Smooth muscle cell (in vitro differentiated cells): Measurements from ENCODE around the gene DDX3X. TPM values are rescaled to one million over a fixed set of nuclear protein-coding genes. Genes with fewer than 3 reads are reported as not detected.
"Not testable (repeated sequence)": the region's sequence is repeated elsewhere in the genome, so short reads cannot be mapped to it uniquely, and the experiment has no call there.

ENCODE experiments used
- DNase-seq: peaks from one replicate; lab custom pipeline; 2025; ENCODE audit not compliant: unreplicated experiment; lab: John Stamatoyannopoulos, UW
- H2AFZ ChIP-seq: fragments of 200-600 bp; sonication (generic); 2 replicates; pipeline ENCODE4 v1.6.0; 2016; ENCODE audit warnings: antibody characterized with exemption, low read depth, mild to moderate bottlenecking
- H3F3A ChIP-seq: fragments of 200-600 bp; sonication (generic); 2 replicates; pipeline ENCODE4 v1.6.0; 2017; ENCODE audit warnings: antibody characterized with exemption, low read depth
- H3K27ac ChIP-seq: fragments of 200-600 bp; sonication (generic); 2 replicates; pipeline ENCODE4 v1.5.1; 2016; ENCODE audit warnings: low read depth, mild to moderate bottlenecking
- H3K27me3 ChIP-seq: fragments of 200-600 bp; sonication (generic); 2 replicates; pipeline ENCODE4 v1.6.1; 2016; ENCODE audit warnings: low read depth, mild to moderate bottlenecking
- H3K36me3 ChIP-seq: fragments of 200-600 bp; sonication (generic); 2 replicates; pipeline ENCODE4 v1.5.1; 2016; ENCODE audit warnings: low read depth
- H3K4me1 ChIP-seq: fragments of 200-600 bp; sonication (generic); 2 replicates; pipeline ENCODE4 v1.5.1; 2016; ENCODE audit warnings: low read depth
- H3K4me2 ChIP-seq: fragments of 200-600 bp; sonication (generic); 2 replicates; pipeline ENCODE4 v1.6.0; 2016; ENCODE audit warnings: mild to moderate bottlenecking
- H3K4me3 ChIP-seq: fragments of 200-600 bp; sonication (generic); 2 replicates; pipeline ENCODE4 v1.5.1; 2016; ENCODE audit warnings: mild to moderate bottlenecking
- H3K79me2 ChIP-seq: fragments of 200-600 bp; sonication (generic); 2 replicates; pipeline ENCODE4 v1.6.0; 2016; ENCODE audit warnings: low read depth, mild to moderate bottlenecking
- H3K9ac ChIP-seq: fragments of 200-600 bp; sonication (generic); 2 replicates; pipeline ENCODE4 v1.6.0; 2016; ENCODE audit warnings: low read depth
- H3K9me3 ChIP-seq: fragments of 200-600 bp; sonication (generic); replicated peaks from 2 replicates; pipeline ENCODE4 v1.5.1; 2016; ENCODE audit warnings: low read depth
- H4K20me1 ChIP-seq: fragments of 200-600 bp; sonication (generic); 2 replicates; pipeline ENCODE4 v1.6.0; 2016; ENCODE audit warnings: low read depth
- WGBS: methylation state at CpG from one replicate; pipeline ENCODE4 v1.1.7; 2016; ENCODE audit warnings: low lambda C conversion rate; 5-methylcytosine and 5-hydroxymethylcytosine counted together
- polyA plus RNA-seq: library from polyadenylated mRNA; unstranded; fragments of >200 nt; fragmentation: Nextera tagmentation; extraction: Ambion mirVana; gene quantifications from 2 replicates; pipeline ENCODE4 v1.2.1, GENCODE V29; 2016
- total RNA-seq: library from RNA; depleted of rRNA; stranded (reverse); fragments of >200 nt; gene quantifications from 2 replicates; pipeline ENCODE4 v1.2.3, GENCODE V29; 2014
- TF ChIP-seq, protein P1 (sequence below): fragments of 200-600 bp; sonication (generic); IDR thresholded peaks from 2 replicates; pipeline ENCODE4 v1.5.1; 2017; ENCODE audit warnings: borderline replicate concordance, mild to moderate bottlenecking, antibody characterized with exemption; ENCODE audit not compliant: insufficient read depth, poor library complexity, severe bottlenecking

DDX3X gene
- total RNA-seq, result 241 and 245 TPM in 2 replicates
- 104 and 124 TPM in 2 replicates for polyA plus RNA-seq

GRCh38 chrX:41333744-41334362 lies at the start of gene DDX3X:
TSS of gene DDX3X (plus strand) at chrX:41334162. CDS start at chrX:41334253, 91 bp downstream.
- Histone ChIP-seq H3K4me2 (peak within 1 kb of the TSS; percentile 91), H3K9ac (peak within 1 kb of the TSS; percentile 99), H2AFZ (peak within 1 kb of the TSS; percentile 75), H3K27ac (peak within 1 kb of the TSS; percentile 100), H3K9me3 (no peaks in the 10 kb centered on the region), H3K4me1 (peaks cover 31% of the 10 kb centered on the region), H3K79me2 (peaks cover 39% of the 10 kb centered on the region), H3K36me3 (no peaks in the 10 kb centered on the region), H3K27me3 (no peaks in the 10 kb centered on the region), H3K4me3 (peak within 1 kb of the TSS; percentile 82), H4K20me1 (peaks cover 44% of the 10 kb centered on the region), H3F3A (no peaks in the 10 kb centered on the region)
- TF ChIP-seq, protein P1, sequence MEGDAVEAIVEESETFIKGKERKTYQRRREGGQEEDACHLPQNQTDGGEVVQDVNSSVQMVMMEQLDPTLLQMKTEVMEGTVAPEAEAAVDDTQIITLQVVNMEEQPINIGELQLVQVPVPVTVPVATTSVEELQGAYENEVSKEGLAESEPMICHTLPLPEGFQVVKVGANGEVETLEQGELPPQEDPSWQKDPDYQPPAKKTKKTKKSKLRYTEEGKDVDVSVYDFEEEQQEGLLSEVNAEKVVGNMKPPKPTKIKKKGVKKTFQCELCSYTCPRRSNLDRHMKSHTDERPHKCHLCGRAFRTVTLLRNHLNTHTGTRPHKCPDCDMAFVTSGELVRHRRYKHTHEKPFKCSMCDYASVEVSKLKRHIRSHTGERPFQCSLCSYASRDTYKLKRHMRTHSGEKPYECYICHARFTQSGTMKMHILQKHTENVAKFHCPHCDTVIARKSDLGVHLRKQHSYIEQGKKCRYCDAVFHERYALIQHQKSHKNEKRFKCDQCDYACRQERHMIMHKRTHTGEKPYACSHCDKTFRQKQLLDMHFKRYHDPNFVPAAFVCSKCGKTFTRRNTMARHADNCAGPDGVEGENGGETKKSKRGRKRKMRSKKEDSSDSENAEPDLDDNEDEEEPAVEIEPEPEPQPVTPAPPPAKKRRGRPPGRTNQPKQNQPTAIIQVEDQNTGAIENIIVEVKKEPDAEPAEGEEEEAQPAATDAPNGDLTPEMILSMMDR, result no peak
- DNase-seq, result peak; percentile 66
- 33% methylated on average over 47 of the region's 47 CpGs for WGBS

- DNase-seq, H3K79me2 ChIP-seq: not testable (repeated sequence)
These were observed 48.0 kb upstream of the DDX3X start for GRCh38 chrX:41285928-41286327.

DNA sequence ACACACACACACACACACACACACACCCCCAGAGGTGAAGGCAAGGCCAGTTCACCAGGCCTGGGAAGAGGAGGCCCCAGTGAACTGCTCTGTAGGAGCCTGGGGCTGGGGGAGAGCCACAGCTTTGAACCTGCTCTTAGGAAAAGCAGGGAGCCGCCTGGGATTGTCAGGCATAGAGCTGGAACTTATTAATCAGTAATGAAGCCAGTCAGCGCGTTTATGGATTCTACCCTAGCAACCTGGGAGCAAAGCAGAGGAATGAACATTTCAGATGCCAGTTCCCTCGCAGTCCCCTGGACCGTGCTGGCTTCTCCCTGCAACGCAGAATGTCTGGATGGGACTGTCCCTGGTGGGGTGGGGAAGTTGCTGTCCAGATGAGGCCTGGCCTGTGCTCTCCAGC lies 45.3 kb upstream of the DDX3X start:
- Histone ChIP-seq H2AFZ (no peak overlapping the region), H3K27ac (no peak overlapping the region), H3K4me3 (no peak overlapping the region), H3K4me1 (no peaks in the 10 kb centered on the region), H3F3A (no peaks in the 10 kb centered on the region), H3K4me2 (no peak overlapping the region), H3K9ac (no peak overlapping the region), H3K27me3 (no peaks in the 10 kb centered on the region), H3K36me3 (no peaks in the 10 kb centered on the region), H4K20me1 (no peaks in the 10 kb centered on the region), H3K79me2 (no peaks in the 10 kb centered on the region), H3K9me3 (no peaks in the 10 kb centered on the region)
- no peak for DNase-seq
- TF ChIP-seq, protein P1, result no peak
- WGBS, result 83% methylated on average over 6 of the region's 6 CpGs

More at GRCh38 chrX:41285928-41286327, 48.0 kb upstream of the DDX3X start:
- not testable (repeated sequence) for H3K27me3 ChIP-seq, H3K27ac ChIP-seq, H3K36me3 ChIP-seq, H3F3A ChIP-seq, H2AFZ ChIP-seq, H3K4me2 ChIP-seq, H3K9ac ChIP-seq, H3K4me1 ChIP-seq, H3K4me3 ChIP-seq, H4K20me1 ChIP-seq, H3K9me3 ChIP-seq
- 91% methylated on average over 21 of the region's 21 CpGs for WGBS

- no peak for DNase-seq
- no peaks in the 10 kb centered on the region for H3F3A ChIP-seq
- 57% methylated on average over 3 of the region's 3 CpGs for WGBS
- H3K27me3 ChIP-seq, result no peaks in the 10 kb centered on the region
- H3K79me2 ChIP-seq, result no peaks in the 10 kb centered on the region
- H3K4me2 ChIP-seq, result no peak overlapping the region
- H4K20me1 ChIP-seq, result no peaks in the 10 kb centered on the region
- H2AFZ ChIP-seq, result no peak overlapping the region
- H3K4me1 ChIP-seq, result no peaks in the 10 kb centered on the region
- no peak overlapping the region for H3K4me3 ChIP-seq
- H3K36me3 ChIP-seq, result no peaks in the 10 kb centered on the region
- no peaks in the 10 kb centered on the region for H3K9me3 ChIP-seq
- TF ChIP-seq, protein P1, result no peak
- H3K27ac ChIP-seq, result no peak overlapping the region
- no peak overlapping the region for H3K9ac ChIP-seq
These were observed 44.9 kb upstream of the DDX3X start for GRCh38 chrX:41289095-41289494.
